ENCODE data around the gene NUMB. TPM values are rescaled to one million over a fixed set of nuclear protein-coding genes. Genes with fewer than 3 reads are reported as not detected.

NUMB gene
- total RNA-seq, 1 donor from 2014 or later = 54.8 TPM

DNA sequence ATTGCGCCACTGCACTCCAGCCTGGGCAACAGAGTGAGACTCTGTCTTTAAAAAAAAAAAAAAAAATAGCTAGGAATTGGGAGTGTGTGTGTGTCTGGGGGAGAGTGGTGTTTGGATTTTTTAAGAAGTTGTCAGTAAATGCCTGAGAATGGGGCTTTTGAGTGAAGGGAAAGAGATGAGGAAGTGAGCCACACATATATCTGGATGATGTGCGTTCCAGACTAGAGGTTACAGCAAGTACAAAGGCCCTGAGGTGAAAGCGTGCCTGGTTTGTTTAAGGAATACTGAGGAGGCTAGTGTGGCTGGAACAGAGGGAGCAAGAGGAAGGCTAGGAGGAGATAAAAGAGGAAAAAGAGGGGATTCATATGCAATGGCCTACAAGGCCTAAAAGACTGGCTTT lies 151.1 kb downstream of the NUMB start:
- intact Hi-C loops (cut with micrococcal nuclease) = no loop called here
- Mint-ChIP-seq H3K36me3 (ENCODE audit: low read depth) (peaks cover 5% of the 10 kb centered on the region), H3K27me3 (no peaks in the 10 kb centered on the region), H3K9me3 (no peaks in the 10 kb centered on the region), H3K4me1 (peaks cover 9% of the 10 kb centered on the region), H3K27ac (no peak overlapping the region), H3K4me3 (no peak overlapping the region)
- no peak for DNase-seq

DNA sequence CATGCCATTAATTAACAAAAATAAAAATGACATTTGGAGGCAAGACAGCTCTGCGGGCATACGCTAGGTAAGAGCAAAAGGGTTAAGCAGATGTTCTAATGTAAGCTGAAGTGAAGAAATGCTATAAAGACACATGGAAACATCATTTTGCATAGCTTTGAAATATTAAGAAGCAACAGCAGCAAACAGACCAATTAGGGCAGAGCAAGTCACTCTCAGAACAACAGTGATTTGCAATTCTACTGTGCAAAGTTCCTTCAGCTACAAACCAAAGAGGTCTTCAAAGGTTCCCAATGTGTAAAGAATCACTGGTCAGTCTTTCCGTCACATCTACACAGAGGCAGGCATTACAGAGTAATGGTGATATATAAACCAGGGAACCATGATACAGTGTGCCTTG lies 152.8 kb downstream of the NUMB start:
- H3K4me1 Mint-ChIP-seq = peaks cover 2% of the 10 kb centered on the region
- intact Hi-C loops (cut with micrococcal nuclease) = no loop called here
- peaks cover 5% of the 10 kb centered on the region for H3K36me3 Mint-ChIP-seq (ENCODE audit: low read depth)
- H3K9me3 Mint-ChIP-seq = no peaks in the 10 kb centered on the region
- H3K27me3 Mint-ChIP-seq = no peaks in the 10 kb centered on the region
- no peak for DNase-seq
- no peak overlapping the region for H3K4me3 Mint-ChIP-seq
- H3K27ac Mint-ChIP-seq = no peak overlapping the region

DNA sequence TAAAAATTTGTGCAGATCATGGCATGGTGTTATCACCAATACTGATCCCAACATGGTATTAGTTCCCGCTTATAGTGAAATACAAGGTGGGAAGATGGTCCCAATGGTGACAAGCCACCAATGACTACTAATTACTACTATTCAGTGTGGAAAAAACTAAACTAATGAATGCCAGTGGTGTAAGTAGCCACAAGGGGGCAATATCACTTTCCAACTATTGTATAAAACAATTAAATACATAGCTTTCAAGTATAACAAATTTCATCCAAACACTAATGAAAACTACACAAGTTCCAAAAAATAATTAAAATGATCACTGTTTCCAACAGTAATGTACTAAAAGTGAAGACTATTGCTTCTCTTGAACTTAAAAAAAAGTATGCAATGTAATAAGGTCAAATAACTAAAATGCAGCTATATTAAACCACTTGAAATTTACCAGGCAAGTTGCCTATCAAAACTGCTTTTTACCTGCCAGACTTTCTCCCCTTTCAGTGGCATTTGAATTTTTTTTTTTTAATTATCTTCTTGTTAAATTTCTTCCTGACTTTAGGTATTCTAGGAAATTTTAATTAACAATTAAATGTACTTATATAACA lies 163.0 kb downstream of the NUMB start:
- H3K4me3 Mint-ChIP-seq = no peak overlapping the region
- peaks cover 24% of the 10 kb centered on the region for H3K36me3 Mint-ChIP-seq (ENCODE audit: low read depth)
- peak; percentile 64 for DNase-seq
- no peak overlapping the region for H3K27ac Mint-ChIP-seq
- H3K9me3 Mint-ChIP-seq = no peaks in the 10 kb centered on the region
- peaks cover 24% of the 10 kb centered on the region for H3K4me1 Mint-ChIP-seq
- intact Hi-C loops (cut with micrococcal nuclease) = loop anchor here (1.0 to 10.0 kb wide), 2 partner anchors 177 to 340 kb away; no protein-coding TSS in a partner anchor
- no peaks in the 10 kb centered on the region for H3K27me3 Mint-ChIP-seq

DNA sequence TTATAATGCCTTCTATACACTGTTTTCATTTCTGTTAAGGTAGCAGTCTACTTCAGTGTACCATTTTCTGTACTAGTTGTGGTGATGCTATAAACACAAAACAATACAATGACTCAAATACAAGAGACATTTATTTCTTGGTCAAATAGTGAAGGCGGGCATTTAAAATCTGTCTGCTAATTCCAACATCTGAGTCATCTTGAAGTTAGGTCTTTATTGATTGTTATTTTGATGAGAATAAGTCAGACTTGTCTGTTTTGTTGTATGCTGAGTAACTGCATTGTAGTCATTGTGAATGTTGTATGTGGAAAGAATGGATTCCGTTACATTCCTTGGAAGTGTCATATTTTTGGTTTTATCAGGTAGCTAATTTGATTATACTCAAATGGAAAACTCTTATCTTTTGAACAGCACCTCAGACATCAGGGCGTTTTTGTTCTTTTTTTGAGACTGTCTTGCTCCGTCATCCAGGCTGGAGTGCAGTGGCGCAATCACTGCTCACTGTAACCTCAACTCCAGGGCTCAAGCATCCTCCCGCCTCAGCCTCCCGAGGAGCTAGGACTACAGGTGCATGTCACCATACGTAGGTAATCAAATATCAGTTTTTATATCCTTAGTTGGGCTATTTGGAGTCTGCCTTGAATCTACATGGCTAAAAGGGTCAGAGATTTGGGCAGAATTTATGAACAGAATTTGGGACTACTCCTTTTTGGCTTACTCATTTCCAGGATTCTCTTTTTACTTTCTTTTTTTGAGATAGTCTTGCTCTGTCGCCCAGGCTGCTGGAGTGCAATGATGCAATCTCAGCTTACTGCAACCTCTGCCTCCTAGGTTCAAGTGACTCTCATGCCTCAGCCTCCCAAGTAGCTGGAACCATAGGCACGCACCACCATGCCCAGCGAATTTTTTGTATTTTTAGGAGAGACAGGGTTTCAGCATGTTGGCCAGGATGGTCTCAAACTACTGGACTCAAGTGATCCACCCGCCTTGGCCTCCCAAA lies 164.3 kb downstream of the NUMB start:
- Mint-ChIP-seq H3K27me3 (no peaks in the 10 kb centered on the region), H3K9me3 (no peaks in the 10 kb centered on the region), H3K36me3 (ENCODE audit: low read depth) (peaks cover 26% of the 10 kb centered on the region), H3K4me3 (no peak overlapping the region), H3K27ac (no peak overlapping the region), H3K4me1 (peaks cover 34% of the 10 kb centered on the region)
- intact Hi-C loops (cut with micrococcal nuclease) = loop anchor here (5.0 to 10.0 kb wide), 2 partner anchors 341 to 777 kb away; no protein-coding TSS in a partner anchor
- DNase-seq = no peak

DNA sequence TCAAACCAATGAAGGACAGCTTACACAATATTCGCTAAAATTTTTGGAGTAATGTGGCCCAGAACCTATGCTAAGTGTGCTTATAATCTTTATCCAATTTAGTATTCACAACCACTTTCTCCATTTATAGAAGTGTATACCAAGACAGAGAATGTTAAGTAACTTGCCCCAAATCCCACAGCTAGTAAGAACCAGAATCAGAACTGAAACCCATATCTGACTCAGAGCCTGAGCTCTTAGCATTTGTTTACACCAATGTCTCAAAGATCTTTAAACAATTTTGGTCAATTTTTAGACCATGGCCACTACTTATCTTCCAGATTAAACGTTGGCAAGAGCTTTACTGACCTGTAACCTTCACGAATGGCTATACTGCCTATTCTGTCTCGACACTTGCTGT lies 168.1 kb downstream of the NUMB start:
- intact Hi-C loops (cut with micrococcal nuclease) = loop anchor here (2.0 to 10.0 kb wide), 3 partner anchors 177 to 773 kb away; no protein-coding TSS in a partner anchor
- peaks cover 36% of the 10 kb centered on the region for H3K4me1 Mint-ChIP-seq
- no peaks in the 10 kb centered on the region for H3K9me3 Mint-ChIP-seq
- peaks cover 34% of the 10 kb centered on the region for H3K36me3 Mint-ChIP-seq (ENCODE audit: low read depth)
- no peak for DNase-seq
- H3K27ac Mint-ChIP-seq = peak overlapping the region; percentile 78
- peak overlapping the region; percentile 44 for H3K4me3 Mint-ChIP-seq
- no peaks in the 10 kb centered on the region for H3K27me3 Mint-ChIP-seq

DNA sequence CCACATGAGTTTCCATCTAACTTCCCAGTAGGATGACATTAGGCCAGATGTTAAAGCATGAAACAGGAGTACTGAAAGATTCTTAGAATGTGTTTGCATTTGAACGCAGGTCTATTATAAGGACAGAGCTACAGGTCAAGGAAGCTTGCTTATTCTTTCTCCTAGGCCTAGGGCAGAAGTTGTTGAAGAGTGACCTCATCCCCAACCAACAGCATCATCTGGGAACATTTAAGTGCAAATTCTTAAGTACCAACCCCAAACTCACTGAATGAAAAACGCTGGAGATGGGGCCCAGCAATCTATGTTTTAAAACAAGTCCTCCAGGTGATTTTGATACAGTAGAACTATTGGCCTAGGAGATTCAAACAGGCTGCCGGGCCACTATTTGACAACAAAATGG lies 168.6 kb downstream of the NUMB start:
- H3K9me3 Mint-ChIP-seq = no peaks in the 10 kb centered on the region
- peaks cover 36% of the 10 kb centered on the region for H3K4me1 Mint-ChIP-seq
- peak overlapping the region; percentile 32 for H3K4me3 Mint-ChIP-seq
- no peaks in the 10 kb centered on the region for H3K27me3 Mint-ChIP-seq
- intact Hi-C loops (cut with micrococcal nuclease) = loop anchor here (2.0 to 10.0 kb wide), 3 partner anchors 177 to 772 kb away; no protein-coding TSS in a partner anchor
- H3K36me3 Mint-ChIP-seq (ENCODE audit: low read depth) = peaks cover 36% of the 10 kb centered on the region
- peak overlapping the region; percentile 78 for H3K27ac Mint-ChIP-seq
- no peak for DNase-seq

DNA sequence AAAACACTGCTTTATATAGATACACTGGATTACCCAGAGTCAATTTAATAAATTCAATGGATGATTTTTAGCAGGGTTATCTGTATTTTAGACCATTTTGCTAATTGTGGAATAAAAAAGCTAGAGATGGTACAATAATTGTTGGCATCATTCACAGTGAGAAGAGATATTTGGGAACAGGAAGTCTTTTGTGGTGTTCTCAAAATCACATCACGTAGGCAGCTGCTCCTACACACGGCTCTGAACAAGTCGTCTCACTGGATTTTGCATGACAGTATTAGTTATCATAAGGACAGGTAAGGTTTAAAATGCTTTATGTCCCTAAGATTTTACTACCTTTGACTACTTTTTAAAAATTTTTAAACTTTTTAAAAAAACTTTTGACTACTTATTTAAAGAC lies 169.0 kb downstream of the NUMB start:
- intact Hi-C loops (cut with micrococcal nuclease) = no loop called here
- peaks cover 38% of the 10 kb centered on the region for H3K36me3 Mint-ChIP-seq (ENCODE audit: low read depth)
- no peak for DNase-seq
- no peak overlapping the region for H3K27ac Mint-ChIP-seq
- H3K27me3 Mint-ChIP-seq = no peaks in the 10 kb centered on the region
- H3K4me1 Mint-ChIP-seq = peaks cover 36% of the 10 kb centered on the region
- H3K4me3 Mint-ChIP-seq = no peak overlapping the region
- no peaks in the 10 kb centered on the region for H3K9me3 Mint-ChIP-seq

DNA sequence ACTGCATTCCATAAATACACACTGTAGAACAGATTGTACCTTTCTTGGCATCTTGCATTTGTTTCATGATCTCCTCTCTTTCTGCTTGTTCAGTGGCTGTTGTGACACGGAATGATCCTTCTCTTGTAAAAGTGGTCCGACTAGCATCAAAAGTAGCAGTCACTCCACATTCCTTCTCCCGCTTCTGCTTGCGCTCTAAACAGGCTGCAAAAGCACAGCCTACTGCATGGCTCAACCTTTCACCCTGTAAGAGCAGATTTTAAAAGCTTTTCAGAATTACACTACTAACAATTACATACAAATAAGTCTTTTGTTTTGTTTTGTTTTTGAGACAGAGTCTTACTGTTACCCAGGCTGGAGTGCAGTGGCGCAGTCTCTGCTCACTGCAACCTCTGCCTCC lies 171.3 kb downstream of the NUMB start:
- DNase-seq = no peak
- H3K27me3 Mint-ChIP-seq = no peaks in the 10 kb centered on the region
- no peak overlapping the region for H3K4me3 Mint-ChIP-seq
- peaks cover 21% of the 10 kb centered on the region for H3K4me1 Mint-ChIP-seq
- H3K27ac Mint-ChIP-seq = no peak overlapping the region
- H3K36me3 Mint-ChIP-seq (ENCODE audit: low read depth) = peaks cover 35% of the 10 kb centered on the region
- intact Hi-C loops (cut with micrococcal nuclease) = no loop called here
- no peaks in the 10 kb centered on the region for H3K9me3 Mint-ChIP-seq

DNA sequence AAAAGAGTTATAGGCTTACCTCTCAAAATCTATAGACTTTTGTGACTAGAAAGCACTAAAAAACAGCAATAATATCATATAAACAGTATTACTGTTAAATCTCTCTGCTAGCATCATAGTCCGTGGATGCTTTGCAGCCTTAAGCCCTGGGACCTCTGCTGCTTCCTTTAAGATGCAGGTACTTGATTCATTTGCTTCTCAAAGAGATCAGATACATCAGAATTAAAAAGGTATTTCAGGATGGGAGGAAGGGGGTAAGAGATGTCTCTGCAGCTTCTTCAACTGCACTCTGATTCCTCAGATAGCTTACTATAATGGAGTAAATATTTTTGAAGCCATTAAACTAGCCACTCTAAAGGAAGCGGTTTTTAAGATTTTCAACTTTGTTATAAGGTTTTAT lies 171.7 kb downstream of the NUMB start:
- H3K27ac Mint-ChIP-seq = no peak overlapping the region
- H3K36me3 Mint-ChIP-seq (ENCODE audit: low read depth) = peaks cover 35% of the 10 kb centered on the region
- no peaks in the 10 kb centered on the region for H3K9me3 Mint-ChIP-seq
- no peak for DNase-seq
- peaks cover 19% of the 10 kb centered on the region for H3K4me1 Mint-ChIP-seq
- H3K4me3 Mint-ChIP-seq = no peak overlapping the region
- intact Hi-C loops (cut with micrococcal nuclease) = no loop called here
- no peaks in the 10 kb centered on the region for H3K27me3 Mint-ChIP-seq

DNA sequence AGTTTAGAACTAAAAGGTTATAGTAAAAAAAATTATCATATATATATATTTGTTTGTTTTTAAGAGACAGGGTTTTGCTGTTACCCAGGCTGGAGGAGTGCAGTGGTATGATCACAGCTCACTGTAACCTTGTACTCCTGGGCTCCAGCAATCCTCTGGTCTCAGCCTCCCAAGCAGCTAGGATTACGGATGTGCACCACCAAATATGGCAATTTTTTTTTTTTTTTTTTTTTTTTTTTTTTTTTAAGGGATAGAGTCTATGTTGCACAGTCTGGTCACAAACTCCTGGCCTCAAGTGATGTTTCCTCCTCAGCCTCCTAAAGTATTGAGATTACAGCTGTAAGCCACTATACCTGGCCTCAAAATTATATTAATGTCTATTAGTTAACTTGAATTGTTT lies 172.4 kb downstream of the NUMB start:
- no peak overlapping the region for H3K27ac Mint-ChIP-seq
- no peaks in the 10 kb centered on the region for H3K9me3 Mint-ChIP-seq
- intact Hi-C loops (cut with micrococcal nuclease) = no loop called here
- peaks cover 19% of the 10 kb centered on the region for H3K4me1 Mint-ChIP-seq
- H3K4me3 Mint-ChIP-seq = no peak overlapping the region
- DNase-seq = no peak
- no peaks in the 10 kb centered on the region for H3K27me3 Mint-ChIP-seq
- peaks cover 37% of the 10 kb centered on the region for H3K36me3 Mint-ChIP-seq (ENCODE audit: low read depth)

DNA sequence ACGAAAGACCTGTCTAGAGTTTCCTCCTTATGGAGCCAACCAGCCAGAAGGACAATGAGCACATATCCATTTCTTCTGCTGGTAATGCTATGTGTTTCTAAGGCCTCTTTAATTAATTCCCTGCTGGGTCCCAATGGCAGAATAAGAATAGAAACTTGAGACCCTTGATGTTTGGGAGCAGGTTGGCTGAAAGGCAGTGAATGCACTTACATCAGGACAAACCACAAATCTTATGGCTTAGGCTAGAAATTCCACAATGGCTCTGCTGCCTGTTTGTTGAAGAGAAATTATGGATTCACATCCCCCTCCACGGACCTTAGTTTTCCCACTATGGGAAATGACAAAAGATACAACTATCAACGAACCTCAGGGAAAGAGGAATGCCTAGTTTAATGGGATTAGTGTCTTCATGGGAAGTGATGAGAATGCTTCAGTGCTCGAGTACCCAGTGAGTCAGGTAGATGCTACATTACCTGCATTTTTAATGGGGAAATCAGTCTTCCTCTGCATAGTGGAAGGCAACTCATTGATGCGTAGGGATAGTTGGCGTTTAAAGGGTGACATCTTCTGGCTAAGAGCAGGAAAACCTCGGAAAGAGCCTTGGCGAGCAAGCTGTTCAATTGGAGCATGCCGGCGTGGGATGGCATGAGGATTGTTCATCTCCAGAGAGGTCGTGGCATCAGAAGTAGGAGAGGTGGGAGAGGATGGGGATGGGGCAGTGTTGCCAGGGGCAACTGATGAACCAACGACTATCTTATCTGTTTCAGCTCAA lies 174.6 kb downstream of the NUMB start:
- Mint-ChIP-seq H3K36me3 (ENCODE audit: low read depth) (peaks cover 36% of the 10 kb centered on the region), H3K4me1 (peaks cover 3% of the 10 kb centered on the region), H3K9me3 (no peaks in the 10 kb centered on the region), H3K27ac (no peak overlapping the region), H3K27me3 (no peaks in the 10 kb centered on the region), H3K4me3 (no peak overlapping the region)
- intact Hi-C loops (cut with micrococcal nuclease) = no loop called here
- no peak for DNase-seq

DNA sequence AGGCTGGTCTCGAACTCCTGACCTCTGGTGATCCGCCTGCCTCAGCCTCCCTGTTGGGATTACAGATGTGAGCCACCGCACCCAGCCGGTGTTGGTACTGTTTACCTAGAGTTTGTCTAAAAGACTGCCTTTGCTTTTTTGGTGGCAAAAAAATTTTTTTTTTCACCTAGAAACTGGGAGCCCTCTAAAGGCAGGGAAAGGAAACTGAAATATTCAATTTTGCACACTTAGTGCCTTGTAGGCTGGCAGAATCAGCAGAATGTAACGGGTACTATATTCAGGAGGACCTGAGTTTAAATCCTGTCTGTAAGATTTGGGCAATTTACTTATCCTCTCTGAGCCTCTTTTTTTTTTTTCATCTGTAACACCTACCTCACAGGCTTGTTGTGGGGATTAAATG lies 177.4 kb downstream of the NUMB start:
- Mint-ChIP-seq H3K27me3 (no peaks in the 10 kb centered on the region), H3K4me1 (peaks cover 3% of the 10 kb centered on the region), H3K36me3 (ENCODE audit: low read depth) (peaks cover 45% of the 10 kb centered on the region), H3K9me3 (no peaks in the 10 kb centered on the region), H3K27ac (no peak overlapping the region), H3K4me3 (no peak overlapping the region)
- intact Hi-C loops (cut with micrococcal nuclease) = no loop called here
- no peak for DNase-seq

DNA sequence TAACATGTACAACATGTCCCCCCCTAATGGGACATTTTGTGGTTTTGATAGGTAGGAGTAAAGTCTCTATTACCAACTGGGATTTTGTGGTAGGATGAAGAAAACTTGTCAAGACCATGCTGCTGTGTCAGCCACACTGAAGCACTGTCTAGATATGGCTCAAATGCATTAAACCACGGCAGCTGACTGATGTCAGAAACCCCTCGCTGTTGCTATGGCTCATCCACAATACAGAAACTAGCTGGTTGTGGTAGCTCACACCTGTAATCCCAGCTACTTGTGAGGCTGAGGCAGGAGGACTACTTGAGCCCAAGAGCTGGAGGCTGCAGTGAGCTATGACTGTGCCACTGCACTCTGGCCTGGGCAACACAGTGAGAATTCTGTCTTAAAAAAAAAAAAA lies 181.0 kb downstream of the NUMB start:
- H3K4me3 Mint-ChIP-seq = no peak overlapping the region
- no peaks in the 10 kb centered on the region for H3K27me3 Mint-ChIP-seq
- no peaks in the 10 kb centered on the region for H3K9me3 Mint-ChIP-seq
- DNase-seq = no peak
- H3K36me3 Mint-ChIP-seq (ENCODE audit: low read depth) = peaks cover 37% of the 10 kb centered on the region
- peaks cover 3% of the 10 kb centered on the region for H3K4me1 Mint-ChIP-seq
- H3K27ac Mint-ChIP-seq = no peak overlapping the region
- intact Hi-C loops (cut with micrococcal nuclease) = no loop called here
